Body of pancreas (tissue), 4 donors: ENCODE data around the gene ELOVL6.

Source experiments
- CTCF ChIP-seq, 7 experiments: fragments of 450-650 bp in 4 of 7; fragments of 200-600 bp in 3 of 7; sonication (generic) in 3 of 7; IDR thresholded peaks; one replicate each; pipeline ENCODE4 v1.5.1; 2016 to 2019; ENCODE audit warnings: antibody characterized with exemption in 7 of 7
- POLR2A ChIP-seq, 3 donors: fragments of 450-650 bp; IDR thresholded peaks; one replicate each; pipeline ENCODE4 v1.6.1; 2016; ENCODE audit warnings: antibody characterized with exemption in 3 of 3, mild to moderate bottlenecking in 2 of 3

- no peak for TF ChIP-seq CTCF (IDR thresholded peaks at IDR 0.05)
- no peak for TF ChIP-seq POLR2A (IDR thresholded peaks at IDR 0.05)
Observed at GRCh38 chr4:110041735-110042134, 156.7 kb downstream of the ELOVL6 start.
